ENCODE data around the gene OTUD5.

GRCh38 chrX:48945517-48946348 is 11.7 kb downstream of the OTUD5 start:
- no peak for TF ChIP-seq EZH2phosphoT487 (IDR thresholded peaks at IDR 0.05; ENCODE audit: low read length)
- TF ChIP-seq EZH2 (optimal IDR thresholded peaks at IDR 0.05; ENCODE audit: low read depth, low read length) = no peak

Data from MM.1S (cell line).